Right atrium auricular region (tissue), 2 donors: ENCODE results near the gene GRIK5. TPM values are rescaled to one million over a fixed set of nuclear protein-coding genes. Genes with fewer than 3 reads are reported as not detected.

ENCODE experiments used
- DNase-seq: peaks from one replicate; pipeline ENCODE4 v3.0.0-alpha.2; 2019; ENCODE audit warnings: low spot score
- H3K27ac ChIP-seq, 2 donors: fragments of 200-600 bp; sonication (generic); 1 replicate in 1 of 2; 2 replicates in 1 of 2; pipeline ENCODE4 v1.5.1; 2016 to 2019
- H3K27me3 ChIP-seq, 2 donors: fragments of 200-600 bp; sonication (generic); one replicate each; pipeline versions ENCODE4 v1.5.1 to v1.6.0; 2017 to 2019
- H3K36me3 ChIP-seq: fragments of 200-600 bp; sonication (generic); one replicate; pipeline ENCODE4 v1.5.1; 2016
- H3K4me1 ChIP-seq, 2 donors: fragments of 200-600 bp; sonication (generic); one replicate each; pipeline versions ENCODE4 v1.5.1 to v1.6.0; 2017 to 2019
- H3K4me3 ChIP-seq, 2 donors: fragments of 200-600 bp; sonication (generic); 1 replicate in 1 of 2; 2 replicates in 1 of 2; pipeline ENCODE4 v1.5.1; 2017 to 2019; ENCODE audit warnings: mild to moderate bottlenecking in 1 of 2, moderate library complexity in 1 of 2
- H3K9me3 ChIP-seq, 2 donors: fragments of 200-600 bp; sonication (generic); one replicate each; pipeline ENCODE4 v1.5.1; 2019
- total RNA-seq, 2 donors: library from RNA; depleted of rRNA; stranded (reverse); fragments of >200 nt; gene quantifications; one replicate each; pipeline ENCODE4 v1.1.0, GENCODE V29; 2016
- TF ChIP-seq, protein P1 (sequence below), 2 donors: fragments of 200-600 bp; sonication (generic); IDR thresholded peaks; one replicate each; pipeline ENCODE4 v1.5.1; 2019; ENCODE audit warnings: antibody characterized with exemption in 2 of 2

GRIK5 gene
- total RNA-seq, 2 donors from 2014 or later = 8.1 to 17.1 TPM

DNA sequence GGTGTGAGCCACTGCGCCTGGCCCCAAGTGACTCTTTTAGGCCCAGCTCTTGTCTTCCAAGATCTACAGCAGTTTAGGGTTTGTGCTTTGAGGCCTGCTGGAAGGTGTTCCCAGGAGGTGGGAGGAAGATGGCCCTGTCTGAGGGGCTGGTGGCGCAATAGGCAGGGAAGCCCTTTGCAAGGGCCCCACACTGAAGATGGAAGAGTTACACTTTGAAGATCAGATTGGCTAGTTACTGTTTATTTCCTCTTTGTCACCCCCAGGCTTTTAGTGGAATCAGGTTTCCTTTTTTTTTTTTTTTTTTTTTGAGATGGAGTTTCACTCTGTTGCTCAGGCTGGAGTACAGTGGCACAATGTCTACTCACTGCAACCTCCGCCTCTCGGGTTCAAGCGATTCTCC, 109.0 kb downstream of the GRIK5 start:
- no peaks in the 10 kb centered on the region for H3K9me3 ChIP-seq
- no peaks in the 10 kb centered on the region for H3K36me3 ChIP-seq
- no peaks in the 10 kb centered on the region for H3K27me3 ChIP-seq
- no peak overlapping the region for H3K27ac ChIP-seq
- no peak overlapping the region for H3K4me3 ChIP-seq
- no peak for DNase-seq
- TF ChIP-seq, protein P1, sequence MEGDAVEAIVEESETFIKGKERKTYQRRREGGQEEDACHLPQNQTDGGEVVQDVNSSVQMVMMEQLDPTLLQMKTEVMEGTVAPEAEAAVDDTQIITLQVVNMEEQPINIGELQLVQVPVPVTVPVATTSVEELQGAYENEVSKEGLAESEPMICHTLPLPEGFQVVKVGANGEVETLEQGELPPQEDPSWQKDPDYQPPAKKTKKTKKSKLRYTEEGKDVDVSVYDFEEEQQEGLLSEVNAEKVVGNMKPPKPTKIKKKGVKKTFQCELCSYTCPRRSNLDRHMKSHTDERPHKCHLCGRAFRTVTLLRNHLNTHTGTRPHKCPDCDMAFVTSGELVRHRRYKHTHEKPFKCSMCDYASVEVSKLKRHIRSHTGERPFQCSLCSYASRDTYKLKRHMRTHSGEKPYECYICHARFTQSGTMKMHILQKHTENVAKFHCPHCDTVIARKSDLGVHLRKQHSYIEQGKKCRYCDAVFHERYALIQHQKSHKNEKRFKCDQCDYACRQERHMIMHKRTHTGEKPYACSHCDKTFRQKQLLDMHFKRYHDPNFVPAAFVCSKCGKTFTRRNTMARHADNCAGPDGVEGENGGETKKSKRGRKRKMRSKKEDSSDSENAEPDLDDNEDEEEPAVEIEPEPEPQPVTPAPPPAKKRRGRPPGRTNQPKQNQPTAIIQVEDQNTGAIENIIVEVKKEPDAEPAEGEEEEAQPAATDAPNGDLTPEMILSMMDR (IDR thresholded peaks at IDR 0.05) = no peak
- H3K4me1 ChIP-seq = peaks cover 0 to 19% of the 10 kb centered on the region in 2 donors

DNA sequence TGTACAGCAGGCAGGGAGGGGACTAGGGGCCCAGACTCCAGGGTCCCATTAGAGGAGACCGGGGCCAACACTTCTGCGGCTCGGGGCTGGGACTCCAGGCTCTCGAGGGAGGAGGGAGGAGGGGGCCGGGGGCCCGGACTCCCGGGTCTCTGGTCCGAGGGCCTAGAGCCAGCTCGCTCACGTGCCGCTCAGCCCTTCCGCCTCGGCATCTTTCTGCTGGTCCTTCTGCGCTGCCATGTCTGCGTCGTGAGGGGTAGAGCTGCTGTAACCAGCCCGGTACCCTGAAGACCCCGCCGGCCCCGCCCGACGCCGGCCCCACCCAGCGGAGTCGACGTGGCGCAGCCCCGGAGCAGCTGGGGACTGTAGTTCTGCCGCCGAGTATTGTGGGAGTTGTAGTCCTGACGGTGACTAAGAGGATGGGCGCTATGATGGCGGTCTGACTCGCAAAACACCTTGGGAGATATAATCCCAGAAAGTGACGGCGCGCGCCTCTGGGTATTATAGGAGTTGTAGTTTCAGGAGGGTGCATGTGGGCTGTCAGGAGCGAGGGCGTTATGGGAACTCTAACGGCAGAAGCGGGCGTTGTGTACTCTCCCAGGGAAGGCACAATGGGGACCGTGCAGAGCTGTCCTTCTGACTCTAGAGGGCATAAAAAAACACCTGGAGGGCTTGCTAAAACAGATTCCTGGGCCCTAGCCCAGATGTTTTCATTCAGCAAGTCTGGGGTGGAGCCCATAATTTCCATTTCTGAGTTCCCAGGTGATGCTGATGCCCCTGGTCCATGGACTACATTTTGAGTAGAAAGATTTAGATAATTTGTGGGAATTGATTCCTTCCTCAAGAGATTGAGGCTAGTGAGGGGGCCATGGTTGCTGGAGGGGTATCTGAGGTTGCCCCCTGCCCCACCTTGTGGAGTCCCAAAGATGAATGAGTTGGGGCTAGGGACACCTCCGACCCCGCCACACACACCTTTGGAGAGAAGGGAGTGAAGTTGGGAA, 110.7 kb downstream of the GRIK5 start, which contains the start of gene RABAC1:
Gene RABAC1, minus strand, starts transcription at position 266 of the 998 bp plus-strand sequence. Its CDS starts 29 bp downstream, at position 237.
- H3K27me3 ChIP-seq = no peaks in the 10 kb centered on the region
- TF ChIP-seq, protein P1 (IDR thresholded peaks at IDR 0.05) = peak in 1 of 2 donors; percentile 24
- peak within 1 kb of the TSS; percentile 90 to 96 for H3K27ac ChIP-seq
- no peaks in the 10 kb centered on the region for H3K36me3 ChIP-seq
- peak; percentile 90 for DNase-seq
- H3K4me1 ChIP-seq = peaks cover 0 to 19% of the 10 kb centered on the region in 2 donors
- peak within 1 kb of the TSS; percentile 67 to 99 for H3K4me3 ChIP-seq
- no peaks in the 10 kb centered on the region for H3K9me3 ChIP-seq

DNA sequence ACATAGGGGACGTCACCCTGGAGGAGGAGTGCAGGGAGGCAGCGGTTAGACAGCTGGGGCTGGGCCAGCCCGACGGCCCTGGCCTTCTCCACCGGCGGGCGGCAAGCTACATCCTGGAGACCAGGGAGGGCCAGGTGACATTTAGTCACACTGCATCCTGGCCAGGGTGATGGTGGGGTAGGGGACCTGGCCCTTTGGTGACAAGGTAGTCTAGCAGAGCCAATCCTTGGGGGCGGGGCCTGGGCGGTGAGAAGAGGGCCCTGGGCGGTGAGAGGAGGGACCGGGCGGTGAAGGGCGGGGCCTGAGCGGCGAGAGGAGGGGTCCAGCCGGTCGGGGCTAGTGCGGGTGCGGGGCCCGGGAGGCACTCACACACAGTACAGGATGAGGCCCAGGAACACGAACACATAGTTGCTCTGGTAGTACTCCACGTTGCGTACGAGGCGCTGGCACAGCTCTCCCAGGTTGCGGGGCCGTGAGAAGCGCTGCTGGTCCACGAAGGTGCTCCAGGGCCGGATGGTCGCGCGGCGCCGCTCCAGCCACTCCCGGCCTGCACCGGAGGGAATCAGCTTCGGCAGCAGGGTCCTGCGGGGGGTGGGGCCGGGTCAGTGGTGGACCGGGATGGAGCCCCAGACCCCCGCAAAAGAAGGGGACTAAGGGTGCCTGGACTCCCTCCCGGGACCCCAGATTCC, 111.5 kb downstream of the GRIK5 start:
- H3K27me3 ChIP-seq = no peaks in the 10 kb centered on the region
- no peaks in the 10 kb centered on the region for H3K36me3 ChIP-seq
- H3K27ac ChIP-seq = peak overlapping the region; percentile 90 to 96
- TF ChIP-seq, protein P1 (IDR thresholded peaks at IDR 0.05) = no peak
- H3K4me3 ChIP-seq = peak overlapping the region; percentile 67 to 99
- peak; percentile 84 for DNase-seq
- peaks cover 0 to 19% of the 10 kb centered on the region in 2 donors for H3K4me1 ChIP-seq
- no peaks in the 10 kb centered on the region for H3K9me3 ChIP-seq

DNA sequence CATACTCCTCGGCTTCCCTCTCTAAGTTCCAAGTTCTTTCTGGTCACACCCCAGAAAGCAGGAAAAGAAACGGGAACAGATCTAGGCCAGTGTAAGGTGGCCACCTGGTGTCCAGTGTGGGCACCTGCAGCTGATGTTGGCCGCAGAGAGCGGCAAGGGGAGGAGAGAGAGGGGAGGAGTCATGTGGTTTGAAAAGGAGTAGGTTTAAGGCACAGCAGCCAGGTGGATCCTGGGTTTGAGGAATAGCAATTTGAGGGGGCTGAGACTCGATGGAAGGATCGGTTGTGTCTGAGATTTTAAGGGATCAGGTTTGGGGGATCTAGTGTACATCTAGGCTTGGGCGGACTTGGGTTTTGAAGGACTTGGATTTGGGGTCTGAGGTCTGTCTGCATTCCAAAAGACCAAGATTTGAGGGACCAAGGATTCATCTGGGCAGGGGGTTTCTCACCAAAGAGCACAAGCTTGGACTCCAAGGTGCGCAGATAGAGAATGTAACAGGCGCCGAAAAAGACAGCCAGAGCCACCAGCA, 112.1 kb downstream of the GRIK5 start:
- DNase-seq = peak; percentile 72
- no peaks in the 10 kb centered on the region for H3K36me3 ChIP-seq
- peaks cover 0 to 19% of the 10 kb centered on the region in 2 donors for H3K4me1 ChIP-seq
- TF ChIP-seq, protein P1 (IDR thresholded peaks at IDR 0.05) = peak; percentile 74 to 83
- H3K27ac ChIP-seq = peak overlapping the region; percentile 90 to 96
- H3K9me3 ChIP-seq = no peaks in the 10 kb centered on the region
- H3K4me3 ChIP-seq = peak overlapping the region; percentile 67 to 99
- H3K27me3 ChIP-seq = no peaks in the 10 kb centered on the region

DNA sequence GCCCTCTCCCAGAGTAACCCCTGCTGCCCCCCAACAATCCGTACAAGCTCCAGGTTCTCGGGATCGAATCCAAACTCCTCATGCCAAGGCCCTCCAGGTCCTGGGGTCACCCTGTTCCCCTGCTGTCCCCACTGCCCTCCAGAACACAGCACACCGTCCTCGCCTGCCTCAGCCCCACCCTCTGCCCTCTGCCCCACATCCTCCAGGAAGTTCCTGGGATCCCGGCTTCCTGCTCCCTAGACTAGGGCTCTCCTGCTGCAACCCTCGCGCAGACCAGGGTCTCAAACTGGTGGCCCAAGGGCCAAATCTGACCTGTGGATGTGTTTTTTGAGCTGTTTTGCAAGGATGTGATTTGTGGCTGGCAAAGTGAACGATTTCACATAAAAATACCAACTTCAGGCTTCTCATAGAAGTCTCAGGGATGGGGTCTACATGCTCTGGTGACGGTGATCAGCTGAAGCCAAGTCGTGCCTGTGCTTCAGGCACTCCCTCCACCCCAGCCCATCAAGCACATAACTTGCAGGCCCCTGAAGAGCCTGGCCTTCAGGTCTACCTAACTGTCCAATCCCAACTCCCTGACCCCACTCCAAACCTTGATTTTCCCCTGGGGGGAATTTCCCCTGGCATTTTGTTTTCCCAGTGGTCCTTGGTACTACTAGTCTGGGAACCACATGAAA, 112.7 kb downstream of the GRIK5 start:
- Histone ChIP-seq H3K27ac (peak overlapping the region in 1 of 2 donors; percentile 90), H3K27me3 (no peaks in the 10 kb centered on the region), H3K4me3 (no peak overlapping the region), H3K9me3 (no peaks in the 10 kb centered on the region), H3K36me3 (no peaks in the 10 kb centered on the region), H3K4me1 (peaks cover 0 to 19% of the 10 kb centered on the region in 2 donors)
- TF ChIP-seq, protein P1 (IDR thresholded peaks at IDR 0.05) = no peak
- DNase-seq = no peak
